ENCODE measurements around the gene MDFIC.

The MDFIC gene

GRCh38 chr7:114970732-114971131, 48.8 kb downstream of the MDFIC start:
- H3K27ac ChIP-seq: no peak overlapping the region
- no peak for TF ChIP-seq CTCF (conservative IDR thresholded peaks at IDR 0.05)

- no peak for TF ChIP-seq CTCF (conservative IDR thresholded peaks at IDR 0.05)
- H3K27ac ChIP-seq: no peak overlapping the region
Measured at GRCh38 chr7:114972567-114972966, 50.7 kb downstream of the MDFIC start.

GRCh38 chr7:114973147-114973546, 51.3 kb downstream of the MDFIC start:
- TF ChIP-seq CTCF (conservative IDR thresholded peaks at IDR 0.05): no peak
- H3K27ac ChIP-seq: no peak overlapping the region

- TF ChIP-seq CTCF (conservative IDR thresholded peaks at IDR 0.05): no peak
- H3K27ac ChIP-seq: no peak overlapping the region
Measured at GRCh38 chr7:114975401-114975800, 53.5 kb downstream of the MDFIC start.

- H3K27ac ChIP-seq: no peak overlapping the region
- no peak for TF ChIP-seq CTCF (conservative IDR thresholded peaks at IDR 0.05)
Measured at GRCh38 chr7:114976666-114977065, 54.8 kb downstream of the MDFIC start.

GRCh38 chr7:114977277-114977676, 55.4 kb downstream of the MDFIC start:
- no peak for TF ChIP-seq CTCF (conservative IDR thresholded peaks at IDR 0.05)
- H3K27ac ChIP-seq: no peak overlapping the region

GRCh38 chr7:114979388-114979787, 57.5 kb downstream of the MDFIC start:
- H3K27ac ChIP-seq: no peak overlapping the region
- no peak for TF ChIP-seq CTCF (conservative IDR thresholded peaks at IDR 0.05)

Data from VCaP (cell line).